NB4 (cell line): ENCODE results near the gene SH3RF2.

Experiments
- CTCF ChIP-seq: IDR thresholded peaks from one replicate; pipeline ENCODE4 v1.5.1; 2012; ENCODE audit warnings: low read depth, low read length
- MAX ChIP-seq: IDR thresholded peaks from 2 replicates; pipeline ENCODE4 v1.6.1; 2011; ENCODE audit warnings: low read depth, low read length
- MYC ChIP-seq: IDR thresholded peaks from 2 replicates; pipeline ENCODE4 v1.6.1; 2011; ENCODE audit warnings: low read depth, low read length
- POLR2A ChIP-seq: IDR thresholded peaks from 2 replicates; pipeline ENCODE4 v1.6.1; 2011; ENCODE audit warnings: mild to moderate bottlenecking; ENCODE audit not compliant: insufficient read length; ENCODE audit errors: extremely low read depth

- TF ChIP-seq CTCF = no peak
- TF ChIP-seq POLR2A = no peak
- no peak for TF ChIP-seq MAX
- TF ChIP-seq MYC = no peak
Observed at GRCh38 chr5:145939540-145940065, 3.2 kb downstream of the SH3RF2 start.
